ENCODE results near the gene JUP. TPM values are rescaled to one million over a fixed set of nuclear protein-coding genes. Genes with fewer than 3 reads are reported as not detected.
A peak's percentile ranks its signal among the peaks of the same experiment; 100 is the strongest.

Gene JUP
- total and polyA plus RNA-seq, 2 of the 13 experiments (the other 11 are each of a cell fraction or from before 2014, with no cell fraction given): 12.1 to 20.6 TPM

DNA sequence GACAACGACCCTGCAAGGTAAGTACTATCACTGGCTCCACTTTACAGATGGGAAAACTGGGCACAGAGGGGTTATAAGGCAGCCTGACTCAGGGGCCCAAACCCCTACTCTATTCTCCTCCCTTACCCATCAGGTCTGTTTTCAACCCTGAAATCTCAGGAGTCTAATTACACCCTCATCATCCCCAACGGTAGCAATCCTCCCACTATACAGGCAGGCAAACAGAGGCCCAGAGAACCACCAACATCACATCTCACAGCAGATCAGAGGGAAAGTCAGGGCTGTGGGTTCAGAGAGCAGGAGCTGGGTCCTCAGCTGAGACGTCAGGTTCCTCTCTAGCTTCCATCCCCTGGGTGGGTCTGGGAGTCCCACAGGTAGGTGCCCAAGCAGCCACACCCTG is 16.5 kb downstream of the JUP start:
- POLR2A ChIA-PET: interaction anchor here (0.5 to 1.2 kb wide), 2 partner anchors 9 to 16 kb away, joined by 3 to 6 read pairs; partner anchors contain the start of gene JUP
- no peak for FAIRE-seq

DNA sequence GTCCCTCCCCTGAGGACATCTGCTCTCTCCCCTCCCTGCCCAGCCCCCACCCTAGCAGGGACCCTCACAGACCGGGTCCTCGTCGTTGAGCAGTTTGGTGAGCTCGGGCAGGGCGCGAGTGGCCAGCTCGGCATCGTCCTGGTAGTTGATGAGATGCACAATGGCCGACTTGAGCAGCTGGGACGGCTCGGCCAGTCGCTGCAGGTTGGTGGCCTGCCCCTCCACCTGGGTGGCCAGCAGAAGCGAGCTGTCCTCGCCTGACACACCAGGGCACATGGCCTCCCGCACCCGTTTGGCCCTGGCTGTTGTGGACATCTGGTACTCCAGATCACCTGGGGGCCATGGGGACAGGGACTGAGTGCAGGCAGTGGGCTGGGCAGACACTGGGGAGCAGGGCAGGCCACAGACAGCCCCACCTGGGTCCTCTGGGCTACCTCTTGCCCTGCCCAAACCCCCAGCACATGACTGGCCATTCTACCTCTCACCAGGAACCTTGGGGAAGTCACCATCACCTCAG is 17.1 kb downstream of the JUP start:
- CTCF ChIA-PET (ENCODE audit: low intra/inter-chr PET ratio, low total read pairs): no interaction called here
- TF ChIP-seq, protein P1, sequence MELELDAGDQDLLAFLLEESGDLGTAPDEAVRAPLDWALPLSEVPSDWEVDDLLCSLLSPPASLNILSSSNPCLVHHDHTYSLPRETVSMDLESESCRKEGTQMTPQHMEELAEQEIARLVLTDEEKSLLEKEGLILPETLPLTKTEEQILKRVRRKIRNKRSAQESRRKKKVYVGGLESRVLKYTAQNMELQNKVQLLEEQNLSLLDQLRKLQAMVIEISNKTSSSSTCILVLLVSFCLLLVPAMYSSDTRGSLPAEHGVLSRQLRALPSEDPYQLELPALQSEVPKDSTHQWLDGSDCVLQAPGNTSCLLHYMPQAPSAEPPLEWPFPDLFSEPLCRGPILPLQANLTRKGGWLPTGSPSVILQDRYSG (CRISPR knock-in tag; IDR thresholded peaks at IDR 0.05): no peak
- peak; percentile 46 for TF ChIP-seq AGO2 (optimal IDR thresholded peaks at IDR 0.05; ENCODE audit: low read depth, low read length)
- no peak overlapping the region for H3K4me3 ChIP-seq (replicated peaks in 1 of 3; ENCODE audit: insufficient read depth in 1 of 3, low read depth in 2 of 3, low read length in 3 of 3)
- H3K27me3 ChIP-seq (ENCODE audit: control insufficient read depth in 1 of 2, insufficient read depth in 2 of 2, low read length in 2 of 2): no peaks in the 10 kb centered on the region
- ATAC-seq (no peak), FAIRE-seq (no peak), DNase-seq (ENCODE audit: low spot score) (no peak)
- H3K79me2 ChIP-seq (ENCODE audit: insufficient read depth, low read length): no peaks in the 10 kb centered on the region
- no peak overlapping the region for H3K9ac ChIP-seq (ENCODE audit: insufficient read depth, low read depth, low read length)
- in situ Hi-C loops (cut with HindIII; ENCODE audit: extremely low pct_ligation_motif_present, low pct_unique_long_range_greater_than_20kb) (no loop called here), intact Hi-C loops (cut with micrococcal nuclease; ENCODE audit: unreplicated experiment) (no loop called here)
- peaks cover 30% of the 10 kb centered on the region for H3K4me1 ChIP-seq (ENCODE audit: insufficient read depth, low read length)
- no peaks in the 10 kb centered on the region for H4K20me1 ChIP-seq (ENCODE audit: insufficient read depth, low read length)
- H3K9me3 ChIP-seq (ENCODE audit: low read length): no peaks in the 10 kb centered on the region
- no peak overlapping the region for H3K27ac ChIP-seq (ENCODE audit: extremely low read length, insufficient read depth, low read length)
- H3K4me2 ChIP-seq (ENCODE audit: low read depth, low read length): no peak overlapping the region
- H3K36me3 ChIP-seq (replicated peaks in 1 of 2; ENCODE audit: control insufficient read depth in 1 of 2, insufficient read depth in 2 of 2, low read length in 2 of 2): peaks cover 22 to 58% of the 10 kb centered on the region in 2 experiments
- POLR2A ChIA-PET: interaction anchor here (0.5 to 1.3 kb wide), 3 partner anchors 10 to 17 kb away, joined by 3 to 6 read pairs (median 4); partner anchors contain the start of gene JUP
- H2AFZ ChIP-seq (ENCODE audit: low read length): no peak overlapping the region
- WGBS (ENCODE audit: low lambda C conversion rate): 88% methylated on average over 13 of the region's 16 CpGs
- BruUV-seq (replicated peaks): no TSS peak

More for the DNA sequence above, 16.5 kb downstream of the JUP start:
- Histone ChIP-seq H3K4me2 (ENCODE audit: low read depth, low read length) (no peak overlapping the region), H3K4me1 (ENCODE audit: insufficient read depth, low read length) (peaks cover 35% of the 10 kb centered on the region), H3K27me3 (ENCODE audit: control insufficient read depth in 1 of 2, insufficient read depth in 2 of 2, low read length in 2 of 2) (no peaks in the 10 kb centered on the region), H3K9ac (ENCODE audit: insufficient read depth, low read depth, low read length) (no peak overlapping the region), H3K27ac (ENCODE audit: extremely low read length, insufficient read depth, low read length) (no peak overlapping the region), H4K20me1 (ENCODE audit: insufficient read depth, low read length) (no peaks in the 10 kb centered on the region), H3K79me2 (ENCODE audit: insufficient read depth, low read length) (no peaks in the 10 kb centered on the region), H2AFZ (ENCODE audit: low read length) (no peak overlapping the region), H3K4me3 (replicated peaks in 1 of 3; ENCODE audit: insufficient read depth in 1 of 3, low read depth in 2 of 3, low read length in 3 of 3) (no peak overlapping the region), H3K9me3 (ENCODE audit: low read length) (no peaks in the 10 kb centered on the region), H3K36me3 (replicated peaks in 1 of 2; ENCODE audit: control insufficient read depth in 1 of 2, insufficient read depth in 2 of 2, low read length in 2 of 2) (peaks cover 18 to 52% of the 10 kb centered on the region in 2 experiments)
- TF ChIP-seq, protein P2, sequence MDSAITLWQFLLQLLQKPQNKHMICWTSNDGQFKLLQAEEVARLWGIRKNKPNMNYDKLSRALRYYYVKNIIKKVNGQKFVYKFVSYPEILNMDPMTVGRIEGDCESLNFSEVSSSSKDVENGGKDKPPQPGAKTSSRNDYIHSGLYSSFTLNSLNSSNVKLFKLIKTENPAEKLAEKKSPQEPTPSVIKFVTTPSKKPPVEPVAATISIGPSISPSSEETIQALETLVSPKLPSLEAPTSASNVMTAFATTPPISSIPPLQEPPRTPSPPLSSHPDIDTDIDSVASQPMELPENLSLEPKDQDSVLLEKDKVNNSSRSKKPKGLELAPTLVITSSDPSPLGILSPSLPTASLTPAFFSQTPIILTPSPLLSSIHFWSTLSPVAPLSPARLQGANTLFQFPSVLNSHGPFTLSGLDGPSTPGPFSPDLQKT (CRISPR knock-in tag; IDR thresholded peaks at IDR 0.05; ENCODE audit: borderline replicate concordance): no peak
- TF ChIP-seq ZNF629 (CRISPR knock-in tag; conservative IDR thresholded peaks at IDR 0.05): peak; percentile 76
- ATAC-seq (no peak), DNase-seq (ENCODE audit: low spot score) (no peak)
- intact Hi-C loops (cut with micrococcal nuclease; ENCODE audit: unreplicated experiment): no loop called here
- in situ Hi-C loops (cut with HindIII; ENCODE audit: extremely low pct_ligation_motif_present, low pct_unique_long_range_greater_than_20kb): no loop called here
- no TSS peak for BruUV-seq (replicated peaks)
- 77% methylated on average over 3 of the region's 3 CpGs for whole genome bisulfite sequencing (ENCODE audit: low lambda C conversion rate)
- CTCF ChIA-PET (ENCODE audit: low intra/inter-chr PET ratio, low total read pairs): no interaction called here
